HFFc6 (cell line): ENCODE measurements around the gene SOX11. TPM values are rescaled to one million over a fixed set of nuclear protein-coding genes. Genes with fewer than 3 reads are reported as not detected.
"Not testable (repeated sequence)": the region's sequence is repeated elsewhere in the genome, so short reads cannot be mapped to it uniquely, and the experiment has no call there.

ENCODE experiments used
- DNase-seq: peaks from one replicate; pipeline ENCODE4 v3.0.0-alpha.2; 2018
- H3K27ac Mint-ChIP-seq: 2 replicates; pipeline ENCODE4 v1.8.0; 2020; ENCODE audit warnings: mild to moderate bottlenecking, mixed read lengths
- H3K27me3 Mint-ChIP-seq: 2 replicates; pipeline ENCODE4 v1.8.0; 2021; ENCODE audit warnings: mild to moderate bottlenecking, moderate library complexity, mixed read lengths; ENCODE audit not compliant: insufficient read depth
- H3K36me3 Mint-ChIP-seq: 2 replicates; pipeline ENCODE4 v1.8.0; 2021; ENCODE audit warnings: low read depth, mixed read lengths
- H3K4me1 Mint-ChIP-seq: 2 replicates; pipeline ENCODE4 v1.8.0; 2020; ENCODE audit warnings: low read depth, mixed read lengths
- H3K4me3 Mint-ChIP-seq: 2 replicates; pipeline ENCODE4 v1.8.0; 2020; ENCODE audit warnings: mild to moderate bottlenecking, moderate library complexity, mixed read lengths
- H3K9me3 Mint-ChIP-seq: 2 replicates; pipeline ENCODE4 v1.8.0; 2020; ENCODE audit warnings: mild to moderate bottlenecking, mixed read lengths
- CTCF ChIP-seq: fragments of 200-600 bp; sonication (generic); IDR thresholded peaks from 2 replicates; pipeline ENCODE4 v1.5.0; 2021; ENCODE audit warnings: antibody characterized with exemption, mild to moderate bottlenecking
- total RNA-seq, 6 experiments: library from RNA; stranded (reverse); fragmentation: NEBNext Ultra II Directional; extraction: Animal tissue kit (Norgen Biotek cat#: 25700); gene quantifications; 2 replicates in 1 of 6; 3 replicates in 5 of 6; pipeline ENCODE4 v1.2.3, GENCODE V29; 2021

Gene SOX11
- total RNA-seq, 6 experiments from 2014 or later, result not detected

- H3K9me3 Mint-ChIP-seq, result peaks cover 59% of the 10 kb centered on the region
- no peak overlapping the region for H3K27ac Mint-ChIP-seq
- no peak for TF ChIP-seq CTCF
- peaks cover 5% of the 10 kb centered on the region; the same call in 1 of the 2 replicates for H3K36me3 Mint-ChIP-seq
- no peak for DNase-seq
- no peaks in the 10 kb centered on the region for H3K27me3 Mint-ChIP-seq
- no peak overlapping the region for H3K4me3 Mint-ChIP-seq
- H3K4me1 Mint-ChIP-seq, result no peaks in the 10 kb centered on the region
Measured at GRCh38 chr2:5664278-5664681, 27.9 kb upstream of the SOX11 start.

DNA sequence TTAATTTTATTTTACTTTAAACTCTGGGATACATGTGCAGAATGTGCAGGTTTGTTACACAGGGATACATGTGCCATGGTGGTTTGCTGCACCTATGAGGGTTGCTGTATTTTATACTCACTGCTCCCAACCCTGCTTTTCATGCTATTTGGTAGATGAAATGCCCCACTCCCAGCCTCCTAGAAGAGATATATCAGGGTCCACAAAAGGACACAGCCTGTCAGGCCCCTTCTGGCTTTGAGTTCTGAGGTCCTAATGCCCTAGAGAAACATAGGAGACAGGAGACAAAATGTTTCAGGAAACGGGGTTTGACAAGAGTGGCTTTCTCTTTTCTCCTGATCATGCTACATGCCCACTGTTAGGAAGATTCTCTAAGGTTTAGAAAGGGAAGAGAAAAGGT lies 27.1 kb upstream of the SOX11 start:
- peaks cover 54% of the 10 kb centered on the region for H3K9me3 Mint-ChIP-seq
- no peak overlapping the region for H3K4me3 Mint-ChIP-seq
- no peak overlapping the region for H3K27ac Mint-ChIP-seq
- no peaks in the 10 kb centered on the region for H3K27me3 Mint-ChIP-seq
- peaks cover 5% of the 10 kb centered on the region; the same call in 1 of the 2 replicates for H3K36me3 Mint-ChIP-seq
- no peak for DNase-seq
- no peak for TF ChIP-seq CTCF
- no peaks in the 10 kb centered on the region for H3K4me1 Mint-ChIP-seq

GRCh38 chr2:5666798-5667197 lies 25.4 kb upstream of the SOX11 start:
- H3K27ac Mint-ChIP-seq, result no peak overlapping the region
- peaks cover 45% of the 10 kb centered on the region for H3K9me3 Mint-ChIP-seq
- H3K4me1 Mint-ChIP-seq, result no peaks in the 10 kb centered on the region
- DNase-seq, result no peak
- no peaks in the 10 kb centered on the region for H3K27me3 Mint-ChIP-seq
- H3K4me3 Mint-ChIP-seq, result no peak overlapping the region
- TF ChIP-seq CTCF, result no peak
- peaks cover 5% of the 10 kb centered on the region; the same call in 1 of the 2 replicates for H3K36me3 Mint-ChIP-seq

- not testable (repeated sequence) for H3K27me3 Mint-ChIP-seq, H3K27ac Mint-ChIP-seq, H3K36me3 Mint-ChIP-seq, H3K4me3 Mint-ChIP-seq, DNase-seq, H3K4me1 Mint-ChIP-seq
- peaks cover 41% of the 10 kb centered on the region for H3K9me3 Mint-ChIP-seq
Measured at GRCh38 chr2:5667655-5668054, 24.5 kb upstream of the SOX11 start.

DNA sequence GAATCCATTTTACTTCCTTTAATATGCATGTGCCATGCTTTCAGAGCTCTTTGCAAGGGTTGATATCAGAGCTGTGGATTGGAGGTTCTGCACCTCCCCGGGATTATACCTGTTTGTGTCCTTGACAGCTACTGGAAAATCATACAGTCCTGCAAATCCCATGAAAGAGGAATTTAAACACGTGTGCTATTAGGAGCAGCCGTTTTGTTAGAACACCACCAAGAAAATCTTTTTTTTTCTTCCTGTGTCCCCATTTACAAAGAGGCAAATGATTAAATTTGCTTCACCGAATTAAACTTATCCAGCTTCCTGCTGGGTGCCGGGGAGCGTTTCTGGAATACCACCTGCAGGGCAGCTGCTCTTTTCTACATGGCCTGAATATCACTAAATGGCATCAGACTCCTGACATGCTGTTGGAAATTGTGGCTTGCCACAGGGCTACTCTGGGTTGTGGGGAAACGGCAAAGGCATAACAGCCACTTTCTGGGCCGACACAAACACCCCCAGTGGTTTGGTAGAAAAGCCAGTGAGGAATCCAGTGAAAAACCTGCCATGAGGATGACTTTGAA lies 23.4 kb upstream of the SOX11 start:
- Mint-ChIP-seq H3K4me3 (no peak overlapping the region), H3K9me3 (peaks cover 37% of the 10 kb centered on the region), H3K27me3 (no peaks in the 10 kb centered on the region), H3K36me3 (peaks cover 11% of the 10 kb centered on the region; the same call in 1 of the 2 replicates), H3K27ac (no peak overlapping the region), H3K4me1 (no peaks in the 10 kb centered on the region)
- no peak for TF ChIP-seq CTCF
- DNase-seq, result no peak

- H3K4me1 Mint-ChIP-seq, result no peaks in the 10 kb centered on the region
- H3K27me3 Mint-ChIP-seq, result no peaks in the 10 kb centered on the region
- peaks cover 12% of the 10 kb centered on the region; the same call in 1 of the 2 replicates for H3K36me3 Mint-ChIP-seq
- H3K9me3 Mint-ChIP-seq, result peaks cover 34% of the 10 kb centered on the region
- TF ChIP-seq CTCF, result no peak
- no peak overlapping the region for H3K27ac Mint-ChIP-seq
- no peak for DNase-seq
- H3K4me3 Mint-ChIP-seq, result no peak overlapping the region
Measured at GRCh38 chr2:5672749-5673144, 19.4 kb upstream of the SOX11 start.
